H1 (cell line): ENCODE measurements around the gene GNG13. TPM values are rescaled to one million over a fixed set of nuclear protein-coding genes. Genes with fewer than 3 reads are reported as not detected.

Experiments
- HDAC6 ChIP-seq: IDR thresholded peaks from one replicate; pipeline ENCODE4 v1.7.1; 2012; ENCODE audit warnings: low read depth, mild to moderate bottlenecking, inconsistent platforms, low read length, moderate library complexity
- RAD21 ChIP-seq, 2 experiments: IDR thresholded peaks in 1 of 2; conservative IDR thresholded peaks in 1 of 2; 2 replicates each; pipeline ENCODE4 v1.6.1; 2011; ENCODE audit warnings: low read depth in 2 of 2, low read length in 2 of 2, improper control_type of control experiment in 1 of 2, inconsistent platforms in 1 of 2, mild to moderate bottlenecking in 1 of 2, moderate library complexity in 1 of 2
- TEAD4 ChIP-seq: IDR thresholded peaks from 2 replicates; pipeline ENCODE4 v1.6.1; 2012; ENCODE audit warnings: low read depth, low read length, inconsistent platforms, mixed read lengths
- polyA plus RNA-seq, 7 experiments: library from polyadenylated mRNA; depleted of rRNA in 3 of 7; stranded (reverse) in 5 of 7; unstranded in 2 of 7; fragments of >200 nt in 5 of 7; fragments of 200-250 nt in 2 of 7; gene quantifications; 1 replicate in 5 of 7; 2 replicates in 1 of 7; 4 replicates in 1 of 7; pipeline versions ENCODE4 v1.2.1 to v1.2.3, GENCODE V29; 2011 to 2013; ENCODE audit warnings: missing spikeins in 2 of 7, mixed read lengths in 2 of 7
- total RNA-seq: library from RNA; stranded (reverse); fragmentation: NEBNext Ultra II Directional; extraction: Animal tissue kit (Norgen Biotek cat#: 25700); gene quantifications from 2 replicates; pipeline ENCODE4 v1.2.1, GENCODE V29; 2021

The GNG13 gene
- total and polyA plus RNA-seq, 2 of the 8 experiments (the other 6 are each of a cell fraction or from before 2014, with no cell fraction given) = not detected

DNA sequence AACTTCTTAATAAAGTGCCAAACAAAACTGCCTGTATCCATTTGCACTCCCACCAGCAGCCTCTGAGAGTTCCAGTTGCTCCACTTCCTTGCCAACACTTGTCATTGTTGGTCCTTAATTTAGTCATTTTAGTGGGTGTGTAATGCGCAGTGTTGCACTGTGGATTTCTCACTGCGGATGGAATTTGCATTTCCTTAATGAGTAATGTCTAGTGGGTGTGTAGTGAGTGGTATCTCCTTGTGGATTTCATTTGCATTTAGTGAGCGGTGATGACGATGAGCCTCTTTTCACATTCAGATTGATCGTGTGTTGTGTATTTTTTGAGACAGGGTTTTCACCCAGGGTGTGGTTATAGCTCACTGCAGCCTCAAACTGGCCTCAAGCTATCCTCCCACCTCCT, 44.1 kb downstream of the GNG13 start (continued):
- TF ChIP-seq TEAD4 (no peak), HDAC6 (no peak), RAD21 (IDR thresholded peaks at IDR 0.05 in 1 of 2, conservative IDR thresholded peaks at IDR 0.05 in 1 of 2; ENCODE audit: low read depth in 2 of 2, low read length in 2 of 2) (no peak)
